ENCODE measurements around the gene SLC7A8. TPM values are rescaled to one million over a fixed set of nuclear protein-coding genes. Genes with fewer than 3 reads are reported as not detected.

The SLC7A8 gene
- total RNA-seq, 4 donors from 2014 or later, result 44.2 to 79.4 (median 53.1) TPM

GRCh38 chr14:23174296-23175184 is 8.9 kb downstream of the SLC7A8 start:
- H3K36me3 ChIP-seq, result no peaks in the 10 kb centered on the region
- no peaks in the 10 kb centered on the region for H3K9me3 ChIP-seq
- H3K27me3 ChIP-seq, result no peaks in the 10 kb centered on the region
- no peak overlapping the region for H3K4me3 ChIP-seq (replicated peaks in 1 of 3)
- peaks cover 22 to 23% of the 10 kb centered on the region in 2 donors for H3K4me1 ChIP-seq
- whole genome bisulfite sequencing, 2 donors, result 74 to 84% methylated on average over 6 of the region's 6 CpGs
- DNase-seq, result no peak
- intact Hi-C loops (cut with DNase I), result no loop called here
- H3K27ac ChIP-seq, result no peak overlapping the region
- TF ChIP-seq, protein P1, sequence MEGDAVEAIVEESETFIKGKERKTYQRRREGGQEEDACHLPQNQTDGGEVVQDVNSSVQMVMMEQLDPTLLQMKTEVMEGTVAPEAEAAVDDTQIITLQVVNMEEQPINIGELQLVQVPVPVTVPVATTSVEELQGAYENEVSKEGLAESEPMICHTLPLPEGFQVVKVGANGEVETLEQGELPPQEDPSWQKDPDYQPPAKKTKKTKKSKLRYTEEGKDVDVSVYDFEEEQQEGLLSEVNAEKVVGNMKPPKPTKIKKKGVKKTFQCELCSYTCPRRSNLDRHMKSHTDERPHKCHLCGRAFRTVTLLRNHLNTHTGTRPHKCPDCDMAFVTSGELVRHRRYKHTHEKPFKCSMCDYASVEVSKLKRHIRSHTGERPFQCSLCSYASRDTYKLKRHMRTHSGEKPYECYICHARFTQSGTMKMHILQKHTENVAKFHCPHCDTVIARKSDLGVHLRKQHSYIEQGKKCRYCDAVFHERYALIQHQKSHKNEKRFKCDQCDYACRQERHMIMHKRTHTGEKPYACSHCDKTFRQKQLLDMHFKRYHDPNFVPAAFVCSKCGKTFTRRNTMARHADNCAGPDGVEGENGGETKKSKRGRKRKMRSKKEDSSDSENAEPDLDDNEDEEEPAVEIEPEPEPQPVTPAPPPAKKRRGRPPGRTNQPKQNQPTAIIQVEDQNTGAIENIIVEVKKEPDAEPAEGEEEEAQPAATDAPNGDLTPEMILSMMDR (IDR thresholded peaks at IDR 0.05), result no peak
- TF ChIP-seq POLR2A (IDR thresholded peaks at IDR 0.05), result no peak

DNA sequence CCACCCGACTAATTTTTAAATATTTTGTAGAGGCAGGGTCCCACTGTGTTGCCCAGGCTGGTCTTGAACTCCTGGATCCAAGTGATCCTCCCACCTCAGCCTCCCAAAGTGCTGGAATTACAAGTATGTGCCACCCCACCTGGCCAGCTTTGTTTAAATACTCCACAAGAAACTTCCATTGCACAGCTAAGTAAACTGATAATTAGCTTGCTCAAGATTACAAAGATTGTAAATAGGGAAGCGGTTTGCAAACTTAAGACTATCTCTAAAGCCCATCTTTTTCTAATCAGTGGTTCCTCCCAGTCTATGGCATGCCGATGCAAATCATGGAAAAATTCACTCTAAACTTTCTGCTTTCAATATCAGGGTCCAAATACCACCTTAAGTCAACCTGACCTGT is 9.7 kb downstream of the SLC7A8 start:
- no peaks in the 10 kb centered on the region for H3K9me3 ChIP-seq
- no peak for TF ChIP-seq POLR2A (IDR thresholded peaks at IDR 0.05)
- TF ChIP-seq, protein P1 (IDR thresholded peaks at IDR 0.05), result no peak
- DNase-seq, result no peak
- peaks cover 26 to 27% of the 10 kb centered on the region in 2 donors for H3K4me1 ChIP-seq
- H3K27ac ChIP-seq, result no peak overlapping the region
- H3K4me3 ChIP-seq (replicated peaks in 1 of 3), result no peak overlapping the region
- intact Hi-C loops (cut with DNase I), result no loop called here
- WGBS, 2 donors, result 84 to 89% methylated on average over 3 of the region's 3 CpGs
- H3K27me3 ChIP-seq, result no peaks in the 10 kb centered on the region
- no peaks in the 10 kb centered on the region for H3K36me3 ChIP-seq

DNA sequence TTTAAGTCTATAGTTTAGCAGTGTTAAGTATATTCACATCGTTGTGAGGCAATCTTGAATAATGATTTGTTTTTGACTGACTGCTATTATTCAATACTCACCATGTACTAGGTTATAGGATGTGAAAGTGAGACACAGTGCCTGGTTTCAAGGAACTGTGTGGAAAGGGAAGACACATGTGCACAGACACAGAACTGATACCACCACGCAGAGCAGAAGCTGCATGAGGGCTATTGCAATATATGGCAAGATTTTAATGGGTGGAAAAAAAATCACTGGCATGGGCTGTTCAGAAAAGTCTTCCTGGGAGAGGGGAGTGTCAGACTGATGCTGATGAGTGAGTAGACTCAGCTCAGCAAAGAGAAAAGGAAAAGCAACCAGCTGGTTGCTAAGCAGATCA is 10.4 kb downstream of the SLC7A8 start:
- 90 to 92% methylated on average over 2 of the region's 2 CpGs for WGBS, 2 donors
- Histone ChIP-seq H3K27me3 (no peaks in the 10 kb centered on the region), H3K4me3 (replicated peaks in 1 of 3) (no peak overlapping the region), H3K27ac (no peak overlapping the region), H3K9me3 (no peaks in the 10 kb centered on the region), H3K4me1 (peaks cover 34 to 35% of the 10 kb centered on the region in 2 donors), H3K36me3 (no peaks in the 10 kb centered on the region)
- DNase-seq, result no peak
- TF ChIP-seq, protein P1 (IDR thresholded peaks at IDR 0.05), result no peak
- TF ChIP-seq POLR2A (IDR thresholded peaks at IDR 0.05), result no peak
- intact Hi-C loops (cut with DNase I), result no loop called here

DNA sequence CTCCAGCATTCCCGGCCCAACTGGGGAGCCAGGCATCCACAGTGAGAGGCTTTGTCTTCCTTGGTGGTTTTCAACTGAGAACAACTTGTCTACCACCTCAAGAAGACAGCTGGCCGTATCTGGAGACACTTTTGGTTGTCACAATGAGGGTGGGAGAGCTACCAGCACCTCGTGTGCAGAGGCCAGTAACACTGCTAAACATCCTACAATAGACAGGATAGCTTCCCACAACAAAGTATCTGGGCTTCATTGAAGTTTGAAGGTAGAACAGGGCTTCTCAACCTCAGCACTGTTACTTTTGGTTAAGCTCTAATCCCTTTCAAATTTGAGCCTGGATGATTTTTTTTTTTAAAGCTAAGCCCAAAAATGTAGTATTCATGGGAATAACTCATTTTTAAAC is 10.9 kb downstream of the SLC7A8 start:
- Histone ChIP-seq H3K36me3 (no peaks in the 10 kb centered on the region), H3K4me3 (replicated peaks in 1 of 3) (no peak overlapping the region), H3K27me3 (no peaks in the 10 kb centered on the region), H3K4me1 (peaks cover 38 to 39% of the 10 kb centered on the region in 2 donors), H3K9me3 (no peaks in the 10 kb centered on the region), H3K27ac (no peak overlapping the region)
- DNase-seq, result no peak
- intact Hi-C loops (cut with DNase I), result no loop called here
- 84 to 89% methylated on average over 3 of the region's 3 CpGs for WGBS, 2 donors
- no peak for TF ChIP-seq POLR2A (IDR thresholded peaks at IDR 0.05)
- TF ChIP-seq, protein P1 (IDR thresholded peaks at IDR 0.05), result no peak

GRCh38 chr14:23172096-23172495 is 11.4 kb downstream of the SLC7A8 start:
- 95 to 97% methylated on average over 5 of the region's 5 CpGs for WGBS, 2 donors
- TF ChIP-seq POLR2A (IDR thresholded peaks at IDR 0.05), result no peak
- TF ChIP-seq, protein P1 (IDR thresholded peaks at IDR 0.05), result no peak
- Histone ChIP-seq H3K4me3 (replicated peaks in 1 of 3) (no peak overlapping the region), H3K36me3 (no peaks in the 10 kb centered on the region), H3K4me1 (peaks cover 41 to 43% of the 10 kb centered on the region in 2 donors), H3K27ac (no peak overlapping the region), H3K9me3 (no peaks in the 10 kb centered on the region), H3K27me3 (no peaks in the 10 kb centered on the region)
- DNase-seq, result no peak
- intact Hi-C loops (cut with DNase I), result no loop called here

Measured in thyroid gland (tissue), 4 donors.